ENCODE data around the gene KRT14. TPM values are rescaled to one million over a fixed set of nuclear protein-coding genes. Genes with fewer than 3 reads are reported as not detected.

Gene KRT14
- total and polyA plus RNA-seq, 2 experiments from 2014 or later, result not detected

- TF ChIP-seq ZNF462 (CRISPR knock-in tag; IDR thresholded peaks at IDR 0.05), result no peak
- no peak for TF ChIP-seq EZH2phosphoT487 (IDR thresholded peaks at IDR 0.05; ENCODE audit: unreplicated experiment)
These were observed 53.1 kb downstream of the KRT14 start (continued) for GRCh38 chr17:41533613-41534012.

GRCh38 chr17:41532947-41533570 is 53.6 kb downstream of the KRT14 start:
- H3K27me3 ChIP-seq (ENCODE audit: insufficient read depth), result no peaks in the 10 kb centered on the region
- H3K4me1 ChIP-seq (ENCODE audit: insufficient read depth), result peaks cover 15% of the 10 kb centered on the region
- Mint-ChIP-seq H3K27me3 (ENCODE audit: insufficient read depth, low read depth, poor library complexity) (peaks cover 27% of the 10 kb centered on the region), H3K9me3 (no peaks in the 10 kb centered on the region), H3K4me1 (peaks cover 39% of the 10 kb centered on the region), H3K4me3 (no peak overlapping the region), H3K27ac (no peak overlapping the region), H3K36me3 (ENCODE audit: low read depth) (no peaks in the 10 kb centered on the region)
- H3K4me3 ChIP-seq, result no peak overlapping the region
- no peak overlapping the region for H2AFZ ChIP-seq
- ATAC-seq, result no peak
- no peaks in the 10 kb centered on the region for H4K20me1 ChIP-seq (replicated peaks; ENCODE audit: insufficient read depth)
- H3K9me2 ChIP-seq (ENCODE audit: insufficient read depth), result no peaks in the 10 kb centered on the region
- TF ChIP-seq NANOG (IDR thresholded peaks at IDR 0.05; ENCODE audit: borderline replicate concordance) (no peak), EZH2 (IDR thresholded peaks at IDR 0.05; ENCODE audit: low read depth, unreplicated experiment) (no peak), ZNF331 (CRISPR knock-in tag; IDR thresholded peaks at IDR 0.05; ENCODE audit: low read depth) (no peak), JUNB (IDR thresholded peaks at IDR 0.05; ENCODE audit: unreplicated experiment) (no peak), CREB1 (CRISPR knock-in tag; IDR thresholded peaks at IDR 0.05; ENCODE audit: low read depth) (no peak), REST (IDR thresholded peaks at IDR 0.05; ENCODE audit: unreplicated experiment) (no peak), STAT1 (IDR thresholded peaks at IDR 0.05; ENCODE audit: unreplicated experiment) (no peak), ZNF114 (CRISPR knock-in tag; IDR thresholded peaks at IDR 0.05) (no peak), CTCF (conservative IDR thresholded peaks at IDR 0.05; ENCODE audit: low read depth in 2 of 2) (no peak), POLR2AphosphoS5 (IDR thresholded peaks at IDR 0.05; ENCODE audit: low read depth) (no peak)
- TF ChIP-seq, protein P1, sequence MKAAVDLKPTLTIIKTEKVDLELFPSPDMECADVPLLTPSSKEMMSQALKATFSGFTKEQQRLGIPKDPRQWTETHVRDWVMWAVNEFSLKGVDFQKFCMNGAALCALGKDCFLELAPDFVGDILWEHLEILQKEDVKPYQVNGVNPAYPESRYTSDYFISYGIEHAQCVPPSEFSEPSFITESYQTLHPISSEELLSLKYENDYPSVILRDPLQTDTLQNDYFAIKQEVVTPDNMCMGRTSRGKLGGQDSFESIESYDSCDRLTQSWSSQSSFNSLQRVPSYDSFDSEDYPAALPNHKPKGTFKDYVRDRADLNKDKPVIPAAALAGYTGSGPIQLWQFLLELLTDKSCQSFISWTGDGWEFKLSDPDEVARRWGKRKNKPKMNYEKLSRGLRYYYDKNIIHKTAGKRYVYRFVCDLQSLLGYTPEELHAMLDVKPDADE (IDR thresholded peaks at IDR 0.05), result no peak
- no peaks in the 10 kb centered on the region for H3K36me3 ChIP-seq (ENCODE audit: insufficient read depth)
- H3K79me2 ChIP-seq (replicated peaks; ENCODE audit: insufficient read depth), result no peaks in the 10 kb centered on the region
- H3K27ac ChIP-seq (ENCODE audit: low read depth), result no peak overlapping the region
- no peak for DNase-seq (ENCODE audit: low spot score)
- no peaks in the 10 kb centered on the region for H3F3A ChIP-seq (replicated peaks; ENCODE audit: low read depth)
- H3K4me2 ChIP-seq, result no peak overlapping the region
